Measurements from ENCODE around the gene TMOD4.

TMOD4 gene

DNA sequence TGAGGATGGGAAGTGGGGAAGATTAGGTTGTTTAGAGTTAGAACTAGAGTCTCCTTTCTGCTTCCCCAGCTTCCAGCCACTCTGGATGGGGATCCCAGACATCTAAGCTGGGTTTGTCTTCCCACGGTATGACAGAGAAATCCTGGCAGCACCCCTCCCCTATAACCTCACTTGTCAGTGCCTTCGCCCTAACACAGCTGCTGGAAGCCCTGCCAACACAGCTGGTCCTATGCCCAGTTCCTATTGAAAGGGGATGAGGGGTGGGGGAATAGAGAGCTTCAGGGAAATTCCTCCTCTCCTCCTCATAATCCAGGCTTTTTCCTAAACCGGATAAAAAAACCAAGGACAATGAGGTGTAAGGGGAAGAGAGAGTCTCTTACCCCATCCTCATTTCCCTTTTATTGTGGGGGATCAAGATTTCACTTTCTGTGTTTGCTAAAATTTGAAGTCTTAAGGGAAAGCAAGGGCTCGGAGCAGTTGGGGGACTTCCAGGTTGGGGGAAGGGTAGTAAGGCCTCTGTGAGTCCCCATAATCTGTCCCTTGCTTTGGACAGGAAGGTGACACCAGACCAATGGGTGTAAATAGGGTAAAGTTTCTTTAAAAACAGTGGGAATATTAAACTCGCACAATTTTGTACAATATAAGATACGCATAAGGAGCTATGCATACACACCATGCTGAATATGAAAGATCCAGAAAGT is 590 bp downstream of the TMOD4 start:
- no peak for DNase-seq

DNA sequence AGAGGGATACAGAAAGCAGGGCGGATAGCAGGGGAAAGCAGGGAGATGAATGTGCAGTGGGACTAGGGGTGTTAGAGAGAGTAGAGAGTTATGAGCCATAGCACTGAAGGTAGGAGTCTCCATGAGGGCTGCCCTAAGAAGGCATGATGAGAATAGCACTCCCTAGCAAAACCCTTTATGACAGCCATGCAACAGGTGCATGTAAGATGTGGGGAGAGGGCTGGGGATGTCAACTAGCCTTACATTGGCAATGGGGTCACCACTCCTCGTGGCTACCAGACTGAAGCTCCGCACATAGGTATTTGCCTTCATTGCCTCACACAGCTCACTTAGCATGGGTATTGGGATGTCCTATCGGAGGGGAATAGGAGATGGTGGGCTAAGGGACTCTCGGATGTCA is 4.6 kb downstream of the TMOD4 start:
- no peak for DNase-seq

DNA sequence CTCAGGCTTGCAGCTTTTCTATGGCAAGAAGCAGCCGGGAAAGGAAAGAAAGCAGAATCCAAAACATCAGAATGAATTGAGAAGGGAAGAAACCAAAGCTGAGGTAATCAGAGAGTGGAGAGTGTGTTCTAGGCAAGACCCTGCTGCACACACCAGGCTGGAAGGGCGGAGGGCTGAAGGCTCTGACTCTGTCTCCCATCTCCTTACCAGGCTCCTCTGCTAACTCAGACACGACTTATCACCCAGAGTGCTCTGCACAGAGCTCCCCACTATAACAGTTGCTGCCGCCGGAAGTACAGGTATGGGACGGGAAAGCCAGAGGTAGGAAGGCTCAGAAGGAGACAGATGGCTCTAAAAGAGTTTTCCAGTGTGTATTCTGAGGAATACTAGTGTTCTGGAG is 8.7 kb downstream of the TMOD4 start:
- DNase-seq, result no peak

DNA sequence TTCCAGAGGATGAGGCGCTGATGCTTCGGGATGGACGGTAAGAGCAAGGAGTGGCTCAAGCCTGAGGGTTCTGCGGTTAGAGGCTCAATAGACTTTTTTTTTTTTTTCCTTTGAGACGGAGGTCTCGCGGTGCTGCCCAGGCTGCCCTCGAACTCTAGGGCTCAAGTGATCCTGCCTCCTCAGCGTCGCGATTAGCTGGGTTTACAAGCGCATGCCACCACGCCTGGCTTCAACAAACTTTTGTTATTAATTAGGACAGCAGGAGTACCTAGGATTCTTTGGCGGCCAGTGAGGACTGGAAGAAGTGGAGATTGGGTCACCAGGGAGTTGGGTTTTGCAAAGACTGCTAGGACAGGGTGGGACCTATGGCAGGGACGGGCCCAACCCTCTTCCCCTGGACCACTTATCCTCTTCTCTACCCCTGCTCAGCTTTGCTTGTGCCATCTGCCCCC is 9.2 kb downstream of the TMOD4 start:
- no peak for DNase-seq

DNA sequence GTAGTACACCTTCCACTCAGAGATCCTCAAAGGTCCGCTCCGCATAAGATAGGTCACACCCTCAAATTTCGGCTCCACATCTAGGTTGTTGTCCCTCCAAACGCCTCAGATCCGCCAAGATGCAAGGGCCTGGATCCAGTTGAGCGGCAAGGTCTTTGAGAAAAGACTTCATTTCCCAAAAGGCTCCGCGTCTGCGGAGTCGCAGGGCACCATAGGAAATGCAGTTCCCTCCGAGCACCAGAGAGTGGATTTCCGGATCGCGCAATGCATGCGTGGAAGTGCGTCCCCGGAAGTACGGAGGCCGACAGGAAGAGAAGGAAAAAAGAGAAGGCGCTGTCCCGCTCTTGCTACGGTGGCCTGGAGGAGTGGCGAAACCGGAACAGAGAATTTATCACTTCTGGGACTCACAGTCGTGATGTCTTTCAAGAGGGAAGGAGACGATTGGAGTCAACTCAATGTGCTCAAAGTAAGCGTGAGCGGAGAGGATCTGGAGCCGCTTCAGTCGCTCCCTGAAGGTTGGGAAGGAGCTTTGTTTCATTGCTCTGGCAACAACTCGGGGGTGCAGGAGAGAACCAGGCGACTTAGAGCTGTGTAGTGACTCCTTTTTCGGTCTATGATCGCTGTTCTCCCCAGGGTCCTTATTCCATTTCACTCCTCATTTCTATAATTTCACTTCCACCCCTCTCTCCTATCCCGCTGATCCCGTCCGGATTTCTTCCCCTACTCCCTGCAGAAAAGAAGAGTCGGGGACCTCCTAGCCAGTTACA is 9.9 kb downstream of the TMOD4 start, which contains the start of the genes LYSMD1 and SCNM1:
TSS of gene LYSMD1 (minus strand) at position 165 of the 767 bp plus-strand sequence. CDS start 644 bp downstream, outside the sequence.
TSS of gene SCNM1 (plus strand) at position 407 of the 767 bp plus-strand sequence. CDS start at position 416, 9 bp downstream.
- DNase-seq, result peak; percentile 99

DNA sequence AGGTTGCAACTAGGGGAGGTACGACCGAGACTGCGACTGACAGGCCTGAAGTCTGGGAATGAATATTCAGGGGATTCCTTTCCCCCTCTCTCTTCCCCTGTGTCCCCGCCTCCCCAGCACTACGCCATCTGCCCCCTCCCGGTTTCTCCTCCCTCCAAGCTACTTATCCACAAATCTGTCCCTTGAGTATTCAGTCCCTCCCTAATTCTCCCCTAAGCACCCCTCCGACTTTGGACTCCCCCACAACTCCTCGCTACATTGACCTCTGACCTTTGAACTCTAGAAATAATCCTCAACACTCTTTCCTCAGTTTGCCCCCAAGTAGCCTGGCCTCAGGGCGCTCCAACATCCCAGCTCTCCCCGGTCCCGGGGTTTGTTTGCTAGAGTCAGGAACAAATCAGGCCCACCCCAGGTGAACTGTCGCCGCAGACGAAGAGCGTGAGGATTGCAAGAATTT is 10.5 kb downstream of the TMOD4 start:
- no peak for DNase-seq

DNA sequence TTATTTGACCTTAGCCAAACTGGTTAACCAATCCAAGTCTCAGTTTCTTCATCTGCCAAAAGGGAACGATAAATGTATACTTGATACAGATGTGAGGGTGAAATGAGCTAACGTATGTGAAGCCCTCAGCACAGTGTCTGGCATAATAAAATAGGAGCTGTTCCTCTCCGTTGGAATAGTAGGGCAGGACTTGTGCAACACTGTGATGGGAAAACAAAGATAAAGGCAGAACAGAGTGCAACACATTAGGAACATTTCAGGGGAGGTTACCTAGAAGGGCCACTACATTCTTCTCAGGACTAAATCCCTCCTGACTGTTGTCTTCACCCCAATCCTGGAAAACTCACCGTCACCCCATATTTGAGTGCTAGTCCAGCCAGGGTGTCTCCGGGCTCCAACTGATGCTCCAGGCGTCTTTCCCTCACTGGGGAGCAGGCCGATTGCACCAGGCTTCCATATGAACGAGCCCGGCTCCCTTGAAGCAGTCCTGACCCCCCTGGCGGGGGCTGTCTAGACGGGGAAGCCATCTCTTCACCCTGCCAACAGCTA is 11.0 kb downstream of the TMOD4 start:
- DNase-seq, result no peak

DNA sequence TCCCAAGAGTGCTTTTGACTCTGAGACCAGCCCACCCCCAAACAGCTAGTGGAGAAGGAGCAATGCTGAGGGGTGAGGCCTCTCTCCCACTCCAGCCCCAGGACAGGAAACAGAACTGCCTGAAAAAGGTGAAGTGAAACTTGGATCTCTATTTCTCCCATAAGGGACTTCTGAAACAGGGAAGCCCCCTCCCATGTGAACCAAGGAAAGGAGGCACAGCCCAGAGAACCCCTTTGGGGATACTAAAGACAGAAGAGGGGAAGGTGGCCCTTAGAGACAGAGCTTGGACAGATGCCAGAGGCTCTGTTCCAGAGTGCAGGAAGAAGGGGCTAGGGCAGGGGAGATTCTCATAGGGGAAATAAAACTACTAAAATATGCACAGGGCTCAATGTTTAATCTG is 16.4 kb downstream of the TMOD4 start:
- peak; percentile 65 for DNase-seq

DNA sequence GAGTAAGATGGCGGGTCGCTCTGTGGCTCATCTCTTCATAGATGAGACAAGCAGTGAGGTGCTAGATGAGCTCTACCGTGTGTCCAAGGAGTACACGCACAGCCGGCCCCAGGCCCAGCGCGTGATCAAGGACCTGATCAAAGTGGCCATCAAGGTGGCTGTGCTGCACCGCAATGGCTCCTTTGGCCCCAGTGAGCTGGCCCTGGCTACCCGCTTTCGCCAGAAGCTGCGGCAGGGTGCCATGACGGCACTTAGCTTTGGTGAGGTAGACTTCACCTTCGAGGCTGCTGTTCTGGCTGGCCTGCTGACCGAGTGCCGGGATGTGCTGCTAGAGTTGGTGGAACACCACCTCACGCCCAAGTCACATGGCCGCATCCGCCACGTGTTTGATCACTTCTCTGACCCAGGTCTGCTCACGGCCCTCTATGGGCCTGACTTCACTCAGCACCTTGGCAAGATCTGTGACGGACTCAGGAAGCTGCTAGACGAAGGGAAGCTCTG is 17.0 kb downstream of the TMOD4 start:
- DNase-seq, result no peak

DNA sequence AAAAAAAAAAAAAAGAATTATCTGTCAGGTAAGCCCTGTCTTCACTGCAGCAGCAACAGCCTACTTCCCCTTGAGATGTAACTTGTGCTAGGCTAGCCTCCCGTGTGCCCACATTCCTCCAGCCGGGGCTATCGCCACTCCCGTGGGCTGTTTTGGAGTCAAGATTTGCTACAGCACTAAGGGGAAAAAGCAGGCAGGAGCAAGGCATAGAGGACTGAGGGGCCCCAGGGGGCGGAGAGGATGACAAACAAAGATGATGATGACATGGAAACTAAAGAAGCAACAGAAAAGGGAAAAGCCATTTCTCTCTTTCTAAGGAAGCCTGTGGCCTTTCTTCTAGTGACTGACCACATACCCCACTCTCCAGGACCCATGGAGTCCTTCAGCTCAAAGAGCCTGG is 17.5 kb downstream of the TMOD4 start:
- DNase-seq, result peak; percentile 70

DNA sequence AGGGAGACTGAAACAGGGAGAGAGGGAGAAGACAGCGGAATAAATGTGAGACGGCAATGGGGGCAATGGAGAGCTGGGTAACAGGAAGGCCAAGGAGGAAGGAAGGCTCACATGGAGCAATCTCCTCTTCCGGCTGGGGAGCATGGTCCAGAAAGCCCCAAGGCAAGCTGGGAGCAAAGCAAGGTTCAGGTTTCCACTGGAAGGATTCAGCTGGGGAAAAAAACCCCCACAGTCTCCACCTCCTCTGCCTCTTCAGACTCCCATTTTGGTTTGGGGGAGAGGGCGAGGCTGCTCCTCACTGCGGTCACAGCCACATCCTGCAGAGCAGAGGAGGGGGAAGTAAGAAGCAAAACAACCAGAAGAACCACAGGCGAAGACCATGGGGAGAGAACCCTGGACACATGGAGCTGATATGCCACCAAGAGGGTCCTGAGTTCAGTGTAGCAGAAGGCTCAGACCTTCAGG is 18.7 kb downstream of the TMOD4 start:
- DNase-seq, result peak; percentile 50

DNA sequence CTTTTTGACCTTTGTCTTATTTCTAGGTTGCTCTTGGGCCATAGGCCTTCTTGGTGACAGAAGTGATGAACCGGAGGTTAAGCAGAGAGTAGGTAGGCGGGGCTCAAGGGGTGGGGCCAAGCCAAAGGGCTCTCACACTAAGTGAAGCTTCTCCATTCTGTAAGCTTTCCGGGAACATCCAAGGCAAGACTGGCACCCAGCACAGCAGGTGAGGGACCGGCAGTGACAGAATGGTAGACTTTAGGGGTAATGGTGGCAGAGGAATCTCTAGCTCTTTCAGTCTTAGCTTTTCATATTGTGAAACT is 19.3 kb downstream of the TMOD4 start, which contains the start of gene TNFAIP8L2:
TSS of gene TNFAIP8L2 (plus strand) at position 135 of the 305 bp plus-strand sequence. CDS start 2,049 bp downstream, outside the sequence.
- peak; percentile 82 for DNase-seq

DNA sequence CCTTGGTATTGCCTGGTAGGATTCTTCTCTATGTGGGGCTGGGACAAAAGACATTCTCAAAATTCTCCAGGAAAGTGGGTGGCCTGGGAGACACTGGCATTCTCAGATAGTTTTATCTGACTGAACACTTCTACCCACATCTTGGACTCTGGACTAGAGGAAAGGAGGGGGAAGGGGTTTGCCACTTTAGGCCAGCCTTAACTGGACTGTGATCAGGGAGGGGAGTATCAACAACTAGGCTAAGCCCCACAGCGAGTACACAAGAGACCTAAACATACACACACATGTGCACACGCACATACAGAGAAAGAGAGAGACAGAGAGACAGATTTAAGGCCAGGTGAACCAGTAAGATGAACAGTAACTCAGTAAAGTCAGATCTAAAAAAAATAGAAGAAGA is 28.1 kb downstream of the TMOD4 start:
- no peak for DNase-seq

DNA sequence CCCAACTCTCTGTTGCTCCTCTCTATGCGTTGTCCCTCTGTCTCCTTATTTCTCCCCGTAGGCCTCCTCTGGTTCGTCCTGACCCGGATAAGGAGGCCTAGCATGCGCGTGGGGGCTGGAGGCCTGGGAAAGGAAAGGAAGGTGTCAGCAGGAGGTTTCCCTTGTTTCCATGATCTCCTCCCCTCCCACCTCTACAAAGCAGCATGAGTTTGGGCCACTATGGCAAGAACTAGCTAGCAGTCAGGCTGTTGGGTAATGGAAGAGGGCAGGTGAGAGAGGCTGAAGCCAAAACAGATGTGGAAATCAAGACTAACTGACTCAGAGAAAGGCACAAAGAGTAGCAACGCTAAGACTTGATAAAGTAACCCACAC is 28.7 kb downstream of the TMOD4 start:
- no peak for DNase-seq

DNA sequence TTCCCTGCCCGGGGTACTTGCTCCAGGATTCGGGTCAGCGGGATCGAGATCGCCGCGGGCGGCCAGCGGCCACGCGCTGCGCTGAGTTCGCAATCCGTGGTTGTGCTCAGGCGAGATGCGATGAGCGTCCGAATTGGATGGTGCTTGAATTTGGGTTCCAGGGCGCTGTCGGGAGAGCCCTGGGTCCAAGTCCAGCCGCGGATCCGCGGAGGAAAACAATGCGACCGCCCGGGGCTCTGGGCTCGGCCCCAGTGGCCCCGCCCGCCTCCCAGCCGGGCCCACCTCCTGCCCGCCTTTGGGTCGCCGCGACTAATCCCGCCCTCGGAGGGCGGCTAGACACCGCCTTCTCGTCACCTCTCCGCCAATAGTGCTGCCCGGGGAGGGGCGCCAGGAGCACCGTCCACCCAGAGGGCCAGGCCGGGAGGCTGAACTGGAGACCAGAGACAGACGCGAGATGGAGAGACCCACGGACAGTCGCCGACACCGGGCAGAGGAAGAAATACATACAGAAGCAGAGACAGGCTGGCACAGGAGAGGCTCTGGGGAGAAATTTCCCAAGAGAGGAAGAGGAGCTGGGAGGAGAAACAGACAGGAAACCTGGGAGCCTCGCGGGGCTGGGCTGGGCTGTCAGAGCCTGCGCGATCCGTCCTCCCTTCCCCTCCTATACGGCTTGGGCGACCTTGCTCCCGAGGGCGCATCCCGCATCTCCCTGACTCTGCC is 29.2 kb downstream of the TMOD4 start, which contains the start of gene SEMA6C:
TSS of gene SEMA6C (minus strand) at position 220 of the 720 bp plus-strand sequence. CDS start 4,010 bp downstream, outside the sequence.
- peak; percentile 94 for DNase-seq

DNA sequence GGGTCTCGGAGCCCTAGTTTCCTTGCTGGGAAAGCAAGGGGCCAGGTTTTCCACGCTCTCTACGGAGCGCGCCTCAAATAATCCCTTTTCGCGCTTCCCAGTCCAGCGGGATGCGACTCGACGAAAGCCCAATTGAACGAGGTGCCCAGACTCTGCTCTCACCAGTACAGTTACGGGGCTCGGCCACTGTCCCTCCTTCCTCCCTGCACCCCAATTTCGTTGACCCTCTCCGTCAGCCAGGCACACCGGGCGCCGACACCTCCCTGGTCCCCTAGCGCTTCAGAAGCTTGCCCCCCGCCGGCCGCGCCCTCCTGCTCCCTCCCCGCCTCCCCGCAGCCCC is 29.7 kb downstream of the TMOD4 start:
- no peak for DNase-seq

DNA sequence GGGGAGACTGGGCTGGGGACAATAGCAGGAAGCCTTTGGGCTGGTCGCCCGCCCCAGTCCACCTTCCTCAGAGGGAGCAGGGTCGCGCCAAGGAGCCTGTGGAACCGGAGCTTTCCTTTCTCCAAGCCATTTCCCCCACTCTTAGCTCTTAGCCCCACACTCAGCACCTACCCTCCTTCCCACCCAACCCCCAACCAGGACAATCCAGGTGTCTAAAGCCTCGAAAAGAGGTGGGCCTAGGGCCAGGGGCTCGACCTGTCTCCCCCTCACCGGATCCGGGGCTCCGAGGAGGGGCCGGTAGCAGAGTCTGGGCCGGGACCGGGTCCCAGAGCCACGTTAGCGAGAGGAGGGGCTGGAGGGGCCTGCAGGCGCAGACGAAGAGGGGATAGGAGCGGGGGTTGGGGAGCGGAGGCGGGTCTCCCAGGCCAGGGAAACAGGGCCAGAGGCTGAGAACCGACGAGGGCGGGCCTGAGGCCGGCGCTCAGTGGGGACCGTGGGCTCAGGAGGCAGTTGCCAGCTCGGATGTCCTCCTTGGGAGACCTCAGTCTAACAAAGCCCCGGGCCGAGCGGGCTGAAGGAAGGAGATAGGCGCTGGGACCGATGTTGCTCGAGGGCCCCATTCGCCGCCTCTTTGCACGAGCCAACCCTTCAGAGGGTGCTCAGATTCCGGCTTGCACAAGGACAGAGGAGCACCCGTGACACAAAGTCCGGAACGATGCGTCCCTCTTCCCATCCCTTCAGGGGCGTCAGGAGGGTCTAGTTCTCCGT is 30.3 kb downstream of the TMOD4 start:
- DNase-seq, result no peak

DNA sequence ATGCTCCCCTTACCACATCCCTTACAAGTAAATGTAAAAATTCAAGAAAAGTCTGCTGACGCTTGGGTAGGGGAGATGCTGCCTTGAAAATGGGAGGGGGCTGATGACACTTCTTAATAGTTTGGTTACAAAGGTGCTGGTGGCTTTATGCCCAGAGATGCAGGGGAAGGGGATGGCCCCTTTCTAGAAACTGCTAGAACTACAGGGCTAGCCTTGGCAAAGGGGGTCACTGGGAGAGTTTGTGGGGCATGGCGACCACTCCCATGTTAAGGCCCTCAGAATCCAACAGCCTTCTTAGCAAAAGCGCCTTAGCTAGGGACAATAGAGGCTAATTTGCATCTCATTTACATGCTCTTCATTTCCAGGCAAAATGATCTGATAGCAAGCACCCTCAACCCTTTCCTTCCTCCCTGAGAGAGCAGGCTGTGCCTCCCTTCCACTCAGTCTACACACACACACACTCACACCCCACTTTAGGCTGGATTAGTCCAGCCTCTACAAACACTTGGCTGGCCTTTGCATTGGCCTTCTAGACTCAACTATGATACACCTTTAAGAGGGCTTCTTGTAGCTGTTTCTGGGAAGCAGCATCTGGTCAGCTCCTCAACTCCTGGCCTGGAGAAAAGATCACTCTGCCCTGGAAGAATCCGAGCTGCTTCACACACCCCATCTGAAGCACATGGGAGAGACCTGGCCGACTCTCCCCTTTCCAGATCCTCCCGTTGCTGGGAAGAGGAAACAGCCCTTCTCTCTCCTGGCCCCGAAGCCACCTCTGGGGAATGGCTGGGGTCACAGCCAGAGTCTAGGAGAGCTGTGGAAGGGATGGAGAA is 31.1 kb downstream of the TMOD4 start:
- no peak for DNase-seq

DNA sequence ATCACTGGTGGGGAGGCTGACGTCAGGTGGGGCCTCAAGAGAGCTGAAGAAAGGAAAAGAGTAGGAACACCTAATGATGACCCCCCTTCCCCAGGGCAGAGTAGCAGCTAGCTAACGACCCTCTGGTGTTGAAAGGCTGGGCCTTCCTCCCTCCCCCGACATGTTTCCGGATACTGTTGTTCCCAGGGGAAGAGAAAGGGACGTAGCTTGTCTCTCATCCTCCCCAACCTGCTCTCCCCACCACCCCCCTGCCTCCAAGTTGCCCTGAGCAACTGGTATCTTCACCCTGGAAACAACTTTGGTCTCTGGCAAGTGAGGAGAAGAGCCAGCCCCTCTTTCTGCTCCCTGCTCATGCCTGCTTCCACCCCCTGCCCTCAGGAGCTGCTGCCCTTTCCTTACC is 31.8 kb downstream of the TMOD4 start:
- no peak for DNase-seq

DNA sequence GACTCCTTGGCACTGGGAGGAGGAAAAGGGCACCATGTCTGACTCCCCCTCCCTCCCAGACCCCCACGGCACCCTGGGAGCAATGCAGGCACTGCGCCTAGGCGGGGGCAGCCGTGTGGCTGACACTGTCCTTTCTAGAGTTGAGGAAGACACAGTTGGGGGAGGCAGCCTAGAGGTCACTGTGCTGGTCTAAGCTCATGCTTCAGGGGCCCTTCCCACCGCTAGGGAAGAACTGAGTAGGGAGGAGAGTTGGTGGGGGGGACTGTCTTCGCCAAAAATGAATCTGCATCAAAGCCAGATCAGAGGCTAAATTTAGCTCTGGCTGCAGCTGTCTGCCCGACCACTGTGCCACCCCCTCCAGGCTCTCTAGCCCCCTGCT is 32.7 kb downstream of the TMOD4 start:
- no peak for DNase-seq

DNA sequence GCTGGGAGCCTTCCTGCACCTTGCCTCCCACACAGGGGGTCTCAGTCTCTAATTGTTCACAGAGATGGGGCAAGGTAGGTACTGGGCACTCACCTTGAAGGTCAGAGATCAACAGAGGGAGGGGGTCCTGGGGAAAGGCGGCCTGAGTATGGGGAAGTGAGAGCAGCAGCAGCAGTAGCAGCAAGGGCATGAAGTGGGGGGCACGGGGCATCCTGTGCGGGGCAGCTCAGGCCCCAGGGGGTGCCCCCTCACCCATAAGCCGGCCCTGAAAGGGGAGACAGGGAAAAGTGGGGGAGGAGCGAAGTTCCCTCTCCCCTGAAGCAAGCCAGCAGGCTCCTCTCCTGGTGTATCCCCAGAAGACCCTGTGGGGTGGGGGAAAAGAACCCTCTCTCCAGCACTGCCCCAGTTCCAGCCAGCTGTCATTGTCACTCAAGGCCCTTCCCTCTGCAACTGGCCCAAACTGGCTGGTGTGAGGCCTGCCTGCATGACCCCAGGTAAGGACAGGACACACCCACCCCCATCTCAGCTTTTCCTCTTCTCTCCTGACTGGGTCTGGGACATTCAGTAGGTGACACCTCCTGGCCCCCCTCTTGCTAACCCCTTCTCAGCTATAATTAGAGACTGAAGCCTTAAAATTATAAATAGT is 33.2 kb downstream of the TMOD4 start:
- no peak for DNase-seq
